Keratinocyte (primary cell): ENCODE data around the gene SPACA7.

Experiments used
- EZH2 ChIP-seq: IDR thresholded peaks from one replicate; pipeline ENCODE4 v1.6.1; 2012; ENCODE audit warnings: inconsistent platforms, mild to moderate bottlenecking, low read length, moderate library complexity
- TF ChIP-seq, protein P1 (sequence below), 3 experiments: IDR thresholded peaks in 1 of 3; conservative IDR thresholded peaks in 1 of 3; optimal IDR thresholded peaks in 1 of 3; 2 replicates in 2 of 3; 3 replicates in 1 of 3; pipeline versions ENCODE3 to v1.5.1; 2011; ENCODE audit warnings: low read length in 3 of 3, mild to moderate bottlenecking in 3 of 3, moderate library complexity in 2 of 3, control low read depth in 1 of 3, inconsistent platforms in 1 of 3; ENCODE audit not compliant: insufficient read depth in 2 of 3; ENCODE audit errors: extremely low read depth in 1 of 3

GRCh38 chr13:112431734-112432133 is 55.6 kb downstream of the SPACA7 start:
- TF ChIP-seq, protein P1, sequence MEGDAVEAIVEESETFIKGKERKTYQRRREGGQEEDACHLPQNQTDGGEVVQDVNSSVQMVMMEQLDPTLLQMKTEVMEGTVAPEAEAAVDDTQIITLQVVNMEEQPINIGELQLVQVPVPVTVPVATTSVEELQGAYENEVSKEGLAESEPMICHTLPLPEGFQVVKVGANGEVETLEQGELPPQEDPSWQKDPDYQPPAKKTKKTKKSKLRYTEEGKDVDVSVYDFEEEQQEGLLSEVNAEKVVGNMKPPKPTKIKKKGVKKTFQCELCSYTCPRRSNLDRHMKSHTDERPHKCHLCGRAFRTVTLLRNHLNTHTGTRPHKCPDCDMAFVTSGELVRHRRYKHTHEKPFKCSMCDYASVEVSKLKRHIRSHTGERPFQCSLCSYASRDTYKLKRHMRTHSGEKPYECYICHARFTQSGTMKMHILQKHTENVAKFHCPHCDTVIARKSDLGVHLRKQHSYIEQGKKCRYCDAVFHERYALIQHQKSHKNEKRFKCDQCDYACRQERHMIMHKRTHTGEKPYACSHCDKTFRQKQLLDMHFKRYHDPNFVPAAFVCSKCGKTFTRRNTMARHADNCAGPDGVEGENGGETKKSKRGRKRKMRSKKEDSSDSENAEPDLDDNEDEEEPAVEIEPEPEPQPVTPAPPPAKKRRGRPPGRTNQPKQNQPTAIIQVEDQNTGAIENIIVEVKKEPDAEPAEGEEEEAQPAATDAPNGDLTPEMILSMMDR (optimal IDR thresholded peaks at IDR 0.05 in 1 of 3, IDR thresholded peaks at IDR 0.05 in 1 of 3, conservative IDR thresholded peaks at IDR 0.05 in 1 of 3; ENCODE audit: extremely low read depth in 1 of 3, insufficient read depth in 2 of 3, low read length in 3 of 3) = no peak
- no peak for TF ChIP-seq EZH2
